VCaP (cell line): Measurements from ENCODE around the gene KRT76.

Source experiments
- H3K27ac ChIP-seq: fragments of 450-650 bp; 2 replicates; pipeline ENCODE4 v1.5.1; 2017
- TF ChIP-seq, protein P1 (sequence below): fragments of 450-650 bp; conservative IDR thresholded peaks from 2 replicates; pipeline ENCODE4 v1.5.1; 2017; ENCODE audit warnings: mild to moderate bottlenecking, moderate library complexity

Gene KRT76

DNA sequence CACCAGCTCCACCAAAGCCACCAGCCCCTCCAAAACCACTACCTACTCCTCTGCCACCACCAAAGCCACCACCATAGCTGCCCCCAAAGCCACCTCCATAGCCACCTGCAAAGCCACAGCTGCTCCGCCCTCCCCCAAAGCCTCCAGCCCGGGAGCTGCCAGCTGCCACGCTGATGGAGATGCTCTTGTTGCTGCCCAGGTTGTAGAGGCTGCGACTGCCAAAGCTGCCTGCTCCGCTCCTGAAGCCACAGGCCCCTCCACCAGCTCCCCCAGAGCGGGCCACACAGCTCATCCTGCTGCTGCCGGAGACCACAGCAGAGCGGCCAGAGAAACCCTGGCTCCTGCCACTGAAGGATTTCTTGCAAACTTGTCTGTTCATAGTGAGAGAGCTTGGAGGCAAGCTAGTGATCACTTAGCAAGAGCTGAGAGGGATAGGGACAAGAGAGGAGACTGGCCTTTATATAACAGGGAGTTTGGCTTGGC is at the start of gene KRT76:
TSS of gene KRT76 (minus strand) at position 433 of the 483 bp plus-strand sequence. CDS start at position 379, 54 bp downstream.
- no peak within 1 kb of the TSS for H3K27ac ChIP-seq
- TF ChIP-seq, protein P1, sequence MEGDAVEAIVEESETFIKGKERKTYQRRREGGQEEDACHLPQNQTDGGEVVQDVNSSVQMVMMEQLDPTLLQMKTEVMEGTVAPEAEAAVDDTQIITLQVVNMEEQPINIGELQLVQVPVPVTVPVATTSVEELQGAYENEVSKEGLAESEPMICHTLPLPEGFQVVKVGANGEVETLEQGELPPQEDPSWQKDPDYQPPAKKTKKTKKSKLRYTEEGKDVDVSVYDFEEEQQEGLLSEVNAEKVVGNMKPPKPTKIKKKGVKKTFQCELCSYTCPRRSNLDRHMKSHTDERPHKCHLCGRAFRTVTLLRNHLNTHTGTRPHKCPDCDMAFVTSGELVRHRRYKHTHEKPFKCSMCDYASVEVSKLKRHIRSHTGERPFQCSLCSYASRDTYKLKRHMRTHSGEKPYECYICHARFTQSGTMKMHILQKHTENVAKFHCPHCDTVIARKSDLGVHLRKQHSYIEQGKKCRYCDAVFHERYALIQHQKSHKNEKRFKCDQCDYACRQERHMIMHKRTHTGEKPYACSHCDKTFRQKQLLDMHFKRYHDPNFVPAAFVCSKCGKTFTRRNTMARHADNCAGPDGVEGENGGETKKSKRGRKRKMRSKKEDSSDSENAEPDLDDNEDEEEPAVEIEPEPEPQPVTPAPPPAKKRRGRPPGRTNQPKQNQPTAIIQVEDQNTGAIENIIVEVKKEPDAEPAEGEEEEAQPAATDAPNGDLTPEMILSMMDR, result no peak

DNA sequence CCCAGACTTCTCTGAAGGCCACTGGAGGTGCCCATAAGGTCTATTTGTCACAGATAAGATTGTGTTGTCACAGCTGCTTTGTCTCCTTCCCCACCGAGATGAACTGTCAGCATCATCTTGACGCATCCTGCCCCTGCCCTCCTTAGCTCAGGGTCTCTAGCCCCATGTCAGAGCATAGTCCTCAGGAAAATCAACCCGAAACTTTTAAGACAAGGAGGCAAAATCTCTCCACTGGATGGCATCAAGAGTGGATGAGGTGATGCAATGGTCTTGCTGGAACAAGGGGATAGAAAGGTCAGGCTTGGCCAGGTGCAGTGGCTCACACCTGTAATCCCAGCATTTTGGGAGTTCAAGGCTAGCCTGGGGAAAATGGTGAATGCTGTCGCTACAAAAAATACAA is 48.8 kb upstream of the KRT76 start:
- H3K27ac ChIP-seq, result no peak overlapping the region
- TF ChIP-seq, protein P1, result no peak

DNA sequence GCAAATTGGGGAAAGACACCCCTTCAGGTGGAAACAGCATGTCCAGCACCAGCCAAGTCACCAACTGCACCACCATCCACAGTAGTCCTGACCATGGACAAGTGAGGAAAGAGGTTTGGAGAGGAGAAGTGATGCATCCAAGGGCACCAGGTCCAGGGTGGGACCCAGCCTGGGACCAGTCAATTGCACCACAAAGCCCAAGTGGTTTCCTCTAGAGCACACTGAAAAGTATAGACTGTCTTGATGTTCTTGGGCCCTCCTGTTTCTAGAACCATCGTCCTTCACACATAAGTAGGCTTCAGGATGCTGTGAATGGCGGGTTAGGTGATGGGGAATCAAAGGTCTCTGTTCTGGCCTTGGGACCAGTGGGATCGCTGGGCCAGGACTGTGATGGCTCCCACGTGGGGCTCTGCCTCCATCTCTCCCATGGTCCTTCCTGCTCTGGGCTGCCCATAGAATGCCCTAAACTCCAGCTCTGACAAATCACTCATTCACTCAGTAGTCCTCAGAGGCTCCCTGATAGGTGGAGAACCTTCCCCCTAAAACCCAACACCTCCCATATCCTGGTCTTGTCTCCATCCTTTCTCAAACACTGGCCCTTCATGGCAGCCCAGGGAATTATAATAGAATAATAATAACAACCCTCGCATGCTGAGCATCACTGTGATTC is 47.7 kb upstream of the KRT76 start:
- TF ChIP-seq, protein P1, result no peak
- no peak overlapping the region for H3K27ac ChIP-seq

DNA sequence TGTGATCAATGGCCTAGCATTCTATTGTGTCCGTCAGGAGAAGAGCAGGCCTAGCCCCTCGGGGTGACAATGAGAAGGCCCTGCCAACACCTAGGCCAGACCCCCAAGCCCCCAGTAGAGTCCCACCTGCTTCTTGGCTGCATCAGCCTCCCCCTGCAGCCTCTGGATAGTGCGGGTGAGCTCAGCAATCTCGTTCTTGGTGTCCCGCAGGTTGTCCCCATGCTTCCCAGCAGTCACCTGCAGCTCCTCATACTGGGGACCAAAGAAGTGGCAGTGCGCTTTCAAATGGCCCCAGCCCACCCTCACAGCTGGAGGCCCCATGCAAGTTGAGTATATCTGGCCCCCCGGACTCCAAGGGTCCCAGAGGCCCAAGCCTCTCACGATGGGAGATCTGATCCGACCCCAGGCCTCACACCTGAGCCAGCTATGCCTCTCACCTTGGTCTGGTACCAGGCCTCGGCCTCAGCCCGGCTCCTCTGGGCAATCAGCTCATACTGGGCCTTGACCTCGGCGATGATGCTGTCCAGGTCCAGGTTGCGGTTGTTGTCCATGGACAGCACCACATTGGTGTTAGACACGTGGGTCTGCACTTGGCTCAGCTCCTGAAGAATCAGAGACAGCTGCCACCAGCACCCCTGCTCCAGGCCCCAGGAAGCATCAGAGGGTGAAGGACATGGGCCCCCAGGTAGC is 46.8 kb upstream of the KRT76 start:
- TF ChIP-seq, protein P1, result no peak
- H3K27ac ChIP-seq, result no peak overlapping the region

DNA sequence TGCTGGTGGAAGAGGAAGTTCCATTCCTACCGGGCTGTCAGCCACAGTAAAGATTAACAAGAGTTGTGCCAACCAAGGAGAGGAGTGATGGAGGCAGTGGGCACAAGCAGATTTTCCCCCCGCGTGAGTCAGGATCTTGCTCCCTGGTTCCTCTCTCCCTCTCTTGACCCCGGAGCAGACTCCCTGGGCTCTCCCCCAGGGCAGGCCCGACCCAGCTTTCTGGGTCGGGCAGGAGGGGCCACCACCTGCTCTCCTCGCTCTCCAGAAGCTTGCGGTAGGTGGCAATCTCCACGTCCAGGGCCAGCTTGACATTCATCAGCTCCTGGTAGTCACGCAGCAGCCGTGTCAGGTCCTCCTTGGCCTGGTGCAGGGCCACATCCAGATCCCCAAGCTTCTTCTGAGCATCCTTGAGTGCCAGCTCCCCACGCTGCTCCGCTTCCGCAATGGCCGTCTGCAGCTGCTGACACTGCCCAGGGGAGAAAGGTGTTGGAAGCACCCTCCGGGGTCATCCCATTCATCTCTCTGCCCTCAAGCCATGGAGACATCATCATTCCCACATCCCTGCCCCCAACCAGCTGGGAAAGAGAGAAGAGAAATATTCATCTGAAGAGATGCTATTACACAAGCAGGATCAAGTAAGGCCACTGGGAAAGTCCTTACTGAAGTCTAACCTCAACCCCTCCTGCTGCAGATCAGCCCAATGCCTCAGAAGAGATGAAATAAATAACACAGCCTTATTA is 45.8 kb upstream of the KRT76 start:
- TF ChIP-seq, protein P1, result no peak
- H3K27ac ChIP-seq, result no peak overlapping the region

DNA sequence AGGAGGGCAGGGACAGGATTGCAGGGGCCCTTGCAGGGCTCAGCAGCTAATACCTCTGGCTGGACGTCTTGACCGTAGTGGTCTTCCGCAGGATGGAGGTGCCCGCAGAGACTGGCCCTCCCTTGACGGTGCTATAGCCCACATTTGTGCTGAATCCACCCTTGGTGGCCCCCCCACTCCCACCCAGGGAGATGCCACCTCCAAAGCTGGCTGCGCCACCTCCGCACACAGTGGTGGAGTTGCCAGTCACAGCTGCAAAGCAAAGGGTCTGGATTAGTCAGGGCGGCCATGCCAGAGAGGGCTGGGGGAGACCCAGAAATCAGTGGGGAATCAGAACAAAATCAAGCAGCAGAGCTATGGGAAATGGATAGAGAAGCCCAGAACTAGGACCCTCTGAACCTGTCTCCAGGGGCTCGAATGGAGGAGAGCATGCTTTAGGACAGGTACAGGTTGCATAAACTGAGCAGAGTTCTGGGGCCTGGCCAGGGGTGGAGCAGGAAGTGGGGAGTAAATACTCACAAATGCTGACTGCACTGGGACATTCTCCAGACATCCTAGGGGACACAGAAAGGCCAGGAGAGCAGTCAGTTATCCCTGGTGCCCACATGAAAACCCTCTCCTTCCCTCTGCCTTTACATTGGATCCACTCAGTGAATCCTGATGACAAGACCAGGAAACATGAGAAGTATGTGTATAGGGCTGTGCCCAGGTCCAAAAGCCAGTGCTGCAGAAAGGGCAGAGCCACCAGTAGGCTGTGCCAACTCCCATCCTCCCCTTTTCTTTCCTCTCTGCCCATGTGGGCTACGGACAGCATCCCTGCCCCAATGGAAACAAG is 44.9 kb upstream of the KRT76 start:
- no peak overlapping the region for H3K27ac ChIP-seq
- TF ChIP-seq, protein P1, result no peak
